GM12865 (cell line): ENCODE measurements around the gene LRRC8A.
"Not testable (repeated sequence)": the region's sequence is repeated elsewhere in the genome, so short reads cannot be mapped to it uniquely, and the experiment has no call there.

Source experiments
- DNase-seq: peaks from one replicate; pipeline ENCODE4 v3.0.0; 2010; ENCODE audit warnings: low read depth
- H3K4me3 ChIP-seq: 2 replicates; pipeline ENCODE4 v1.5.1; 2011; ENCODE audit warnings: mild to moderate bottlenecking, low read depth, low read length, control low read depth
- TF ChIP-seq, protein P1 (sequence below): IDR thresholded peaks from 2 replicates; pipeline ENCODE4 v1.5.1; 2011; ENCODE audit warnings: low read length, control low read depth, low read depth, inconsistent platforms; ENCODE audit not compliant: insufficient read depth; ENCODE audit errors: missing control alignments

The LRRC8A gene

DNA sequence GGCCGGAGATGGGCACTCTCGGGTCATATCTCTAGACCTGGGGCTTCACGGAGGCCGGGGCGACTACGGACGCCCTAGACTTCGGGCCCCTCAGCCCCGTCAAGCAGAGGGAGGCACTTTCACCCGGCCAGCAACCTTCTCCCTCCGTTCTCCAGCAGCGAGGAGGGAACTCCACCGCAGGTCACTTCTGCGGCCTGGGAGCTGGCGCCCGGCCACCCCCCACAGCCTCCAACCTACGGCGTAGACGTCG is 65.3 kb downstream of the LRRC8A start:
- TF ChIP-seq, protein P1, sequence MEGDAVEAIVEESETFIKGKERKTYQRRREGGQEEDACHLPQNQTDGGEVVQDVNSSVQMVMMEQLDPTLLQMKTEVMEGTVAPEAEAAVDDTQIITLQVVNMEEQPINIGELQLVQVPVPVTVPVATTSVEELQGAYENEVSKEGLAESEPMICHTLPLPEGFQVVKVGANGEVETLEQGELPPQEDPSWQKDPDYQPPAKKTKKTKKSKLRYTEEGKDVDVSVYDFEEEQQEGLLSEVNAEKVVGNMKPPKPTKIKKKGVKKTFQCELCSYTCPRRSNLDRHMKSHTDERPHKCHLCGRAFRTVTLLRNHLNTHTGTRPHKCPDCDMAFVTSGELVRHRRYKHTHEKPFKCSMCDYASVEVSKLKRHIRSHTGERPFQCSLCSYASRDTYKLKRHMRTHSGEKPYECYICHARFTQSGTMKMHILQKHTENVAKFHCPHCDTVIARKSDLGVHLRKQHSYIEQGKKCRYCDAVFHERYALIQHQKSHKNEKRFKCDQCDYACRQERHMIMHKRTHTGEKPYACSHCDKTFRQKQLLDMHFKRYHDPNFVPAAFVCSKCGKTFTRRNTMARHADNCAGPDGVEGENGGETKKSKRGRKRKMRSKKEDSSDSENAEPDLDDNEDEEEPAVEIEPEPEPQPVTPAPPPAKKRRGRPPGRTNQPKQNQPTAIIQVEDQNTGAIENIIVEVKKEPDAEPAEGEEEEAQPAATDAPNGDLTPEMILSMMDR = no peak
- H3K4me3 ChIP-seq = peak overlapping the region; percentile 85
- no peak for DNase-seq

DNA sequence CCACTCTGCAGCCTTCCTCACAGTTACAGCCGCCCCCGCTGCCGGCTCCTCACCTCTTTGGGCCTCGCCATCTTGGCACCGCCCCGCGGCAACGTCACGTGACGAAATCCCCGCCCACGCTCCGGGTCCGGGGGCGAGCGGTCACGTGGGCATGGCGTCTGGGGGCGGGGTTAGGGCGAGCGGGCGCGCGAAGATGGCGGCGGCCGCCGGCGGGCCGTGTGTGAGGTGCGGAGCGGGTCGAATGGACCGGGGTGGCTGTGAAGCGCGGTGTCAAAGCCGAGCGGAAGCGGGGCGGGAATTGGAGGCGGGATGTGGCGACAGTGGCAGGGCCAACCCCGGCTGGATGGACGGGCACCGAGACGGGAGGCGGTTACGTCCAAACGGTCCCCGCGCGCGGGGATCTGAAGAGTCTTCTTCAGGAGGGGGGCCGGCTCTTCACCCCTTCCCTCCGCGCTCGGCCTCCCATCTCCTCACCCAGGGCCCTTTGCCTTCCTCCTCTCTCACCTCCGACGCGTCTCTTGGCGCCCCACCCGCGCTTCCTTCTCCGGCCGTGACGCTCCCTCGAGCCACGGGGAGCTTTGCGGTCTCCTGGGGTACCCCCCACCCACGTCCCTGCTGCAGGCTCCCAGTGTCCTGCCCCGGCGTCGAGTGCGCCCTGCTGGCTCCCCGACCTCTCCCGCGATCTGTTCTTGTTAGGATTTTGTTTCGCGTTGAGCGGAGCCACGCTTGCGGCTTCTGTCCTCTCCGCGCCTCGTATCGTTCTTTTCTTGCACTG is 65.8 kb downstream of the LRRC8A start, which contains the start of the genes DOLK and NUP188:
DOLK (minus strand) TSS at position 77 of the 775 bp plus-strand sequence. CDS start 300 bp downstream, outside the sequence.
NUP188 (plus strand) TSS at position 173 of the 775 bp plus-strand sequence; CDS start at position 194, 21 bp downstream.
- H3K4me3 ChIP-seq = peak within 1 kb of the TSS; percentile 85
- peak; percentile 96 for DNase-seq
- TF ChIP-seq, protein P1 = no peak

DNA sequence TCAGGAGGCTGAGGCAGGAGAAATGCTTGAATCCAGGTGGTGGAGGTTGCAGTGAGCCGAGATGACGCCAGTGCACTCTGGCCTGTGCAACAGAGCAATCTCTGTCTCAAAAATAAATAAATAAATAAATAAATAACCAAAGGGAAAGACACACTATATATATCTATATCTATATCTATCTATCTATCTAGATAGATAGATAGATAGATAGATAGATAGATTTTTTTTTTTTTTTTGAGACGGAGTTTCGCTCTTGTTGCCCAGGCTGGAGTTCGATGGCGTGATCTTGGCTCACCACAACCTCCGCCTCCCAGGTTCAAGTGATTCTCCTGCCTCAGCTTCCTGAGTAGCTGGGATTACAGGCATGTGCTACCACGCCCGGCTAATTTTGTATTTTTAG is 79.5 kb downstream of the LRRC8A start:
- not testable (repeated sequence) for H3K4me3 ChIP-seq, DNase-seq
